Testis (tissue), 2 donors: ENCODE measurements around the gene NDST1.

Source experiments
- CTCF ChIP-seq, 3 experiments: fragments of 450-650 bp in 2 of 3; fragments of 200-600 bp in 1 of 3; sonication (generic) in 1 of 3; IDR thresholded peaks; one replicate each; pipeline ENCODE4 v1.5.1; 2016 to 2019; ENCODE audit warnings: antibody characterized with exemption in 3 of 3, mild to moderate bottlenecking in 2 of 3, moderate library complexity in 1 of 3
- POLR2A ChIP-seq: fragments of 450-650 bp; IDR thresholded peaks from one replicate; pipeline ENCODE4 v1.6.1; 2017; ENCODE audit warnings: antibody characterized with exemption, mild to moderate bottlenecking, moderate library complexity

GRCh38 chr5:150573216-150573615 is 65.3 kb downstream of the NDST1 start:
- TF ChIP-seq CTCF (IDR thresholded peaks at IDR 0.05) (no peak), POLR2A (no peak)
